ENCODE data around the gene SH3D19. TPM values are rescaled to one million over a fixed set of nuclear protein-coding genes. Genes with fewer than 3 reads are reported as not detected.

The SH3D19 gene
- total RNA-seq, 6 experiments from 2014 or later: 40.2 to 53.8 (median 46.9) TPM

DNA sequence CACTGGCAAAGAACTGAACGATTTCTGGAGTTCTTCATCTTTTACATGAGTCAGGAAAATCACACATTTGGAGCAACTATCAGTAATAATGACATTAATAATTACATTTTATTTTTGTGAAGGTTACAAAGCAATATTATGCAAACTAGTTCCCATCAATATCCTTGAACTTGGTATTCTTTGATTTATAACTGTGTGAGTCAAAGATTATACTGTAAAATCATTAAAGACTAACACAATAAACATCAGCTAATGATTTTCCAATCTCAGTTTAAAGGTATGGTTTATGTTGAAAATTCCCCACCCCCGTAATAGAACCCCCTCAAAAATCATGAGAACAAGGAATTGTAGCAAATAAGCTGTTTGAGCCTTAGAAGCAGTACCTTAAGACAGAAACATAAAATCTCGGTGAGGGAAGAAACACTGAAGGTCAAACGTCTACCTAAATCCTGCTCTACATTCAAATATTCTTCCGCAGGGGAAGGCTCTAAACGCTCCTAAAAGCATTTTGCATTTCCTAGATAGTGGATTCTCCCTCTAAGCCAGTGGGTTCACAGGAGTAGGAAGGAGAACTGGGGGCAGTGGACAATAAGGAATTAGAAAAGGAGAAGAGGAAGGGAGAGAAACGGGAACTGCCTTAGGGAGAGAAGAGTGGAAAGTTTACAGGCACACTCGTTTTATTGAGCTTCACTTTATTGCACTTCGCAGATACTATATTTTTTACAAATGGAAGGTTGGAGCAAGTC is 22.3 kb upstream of the SH3D19 start:
- ATAC-seq (no peak), DNase-seq (no peak)
- Histone ChIP-seq H3K9me3 (no peaks in the 10 kb centered on the region), H3K27ac (no peak overlapping the region), H3K36me3 (no peaks in the 10 kb centered on the region), H3K27me3 (no peaks in the 10 kb centered on the region), H3K4me3 (no peak overlapping the region), H3K4me1 (no peaks in the 10 kb centered on the region)
- TF ChIP-seq POLR2A (IDR thresholded peaks at IDR 0.05): no peak
- TF ChIP-seq, protein P1, sequence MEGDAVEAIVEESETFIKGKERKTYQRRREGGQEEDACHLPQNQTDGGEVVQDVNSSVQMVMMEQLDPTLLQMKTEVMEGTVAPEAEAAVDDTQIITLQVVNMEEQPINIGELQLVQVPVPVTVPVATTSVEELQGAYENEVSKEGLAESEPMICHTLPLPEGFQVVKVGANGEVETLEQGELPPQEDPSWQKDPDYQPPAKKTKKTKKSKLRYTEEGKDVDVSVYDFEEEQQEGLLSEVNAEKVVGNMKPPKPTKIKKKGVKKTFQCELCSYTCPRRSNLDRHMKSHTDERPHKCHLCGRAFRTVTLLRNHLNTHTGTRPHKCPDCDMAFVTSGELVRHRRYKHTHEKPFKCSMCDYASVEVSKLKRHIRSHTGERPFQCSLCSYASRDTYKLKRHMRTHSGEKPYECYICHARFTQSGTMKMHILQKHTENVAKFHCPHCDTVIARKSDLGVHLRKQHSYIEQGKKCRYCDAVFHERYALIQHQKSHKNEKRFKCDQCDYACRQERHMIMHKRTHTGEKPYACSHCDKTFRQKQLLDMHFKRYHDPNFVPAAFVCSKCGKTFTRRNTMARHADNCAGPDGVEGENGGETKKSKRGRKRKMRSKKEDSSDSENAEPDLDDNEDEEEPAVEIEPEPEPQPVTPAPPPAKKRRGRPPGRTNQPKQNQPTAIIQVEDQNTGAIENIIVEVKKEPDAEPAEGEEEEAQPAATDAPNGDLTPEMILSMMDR (IDR thresholded peaks at IDR 0.05): no peak
- intact Hi-C loops (cut with DNase I): no loop called here
- WGBS (ENCODE audit: insufficient coverage, low coverage, low lambda C conversion rate, missing lambda C conversion rate): 52% methylated on average over 9 of the region's 9 CpGs

DNA sequence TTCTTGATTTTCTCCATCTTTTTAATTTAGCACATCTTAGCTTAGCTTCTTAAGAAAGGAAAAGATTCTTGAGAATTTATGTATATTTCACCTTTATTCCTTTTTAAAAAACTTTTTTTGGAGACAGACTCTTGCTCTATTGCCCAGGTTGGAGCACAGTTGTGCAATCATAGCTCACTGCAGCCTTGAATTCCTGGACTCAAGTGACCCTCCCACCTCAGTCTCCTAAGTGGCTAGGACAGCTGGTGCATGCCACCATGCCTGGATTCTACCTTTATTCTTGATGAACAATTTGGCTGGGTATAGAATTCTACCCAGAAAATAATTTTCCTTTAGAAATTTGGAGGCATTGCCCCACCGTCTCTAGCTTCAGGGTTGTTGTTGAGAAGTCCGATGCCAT is 19.5 kb upstream of the SH3D19 start:
- H3K4me1 ChIP-seq: peaks cover 0 to 8% (median 0%) of the 10 kb centered on the region in 4 donors
- WGBS (ENCODE audit: insufficient coverage, low coverage, low lambda C conversion rate, missing lambda C conversion rate): 100% methylated on average over 2 of the region's 2 CpGs

DNA sequence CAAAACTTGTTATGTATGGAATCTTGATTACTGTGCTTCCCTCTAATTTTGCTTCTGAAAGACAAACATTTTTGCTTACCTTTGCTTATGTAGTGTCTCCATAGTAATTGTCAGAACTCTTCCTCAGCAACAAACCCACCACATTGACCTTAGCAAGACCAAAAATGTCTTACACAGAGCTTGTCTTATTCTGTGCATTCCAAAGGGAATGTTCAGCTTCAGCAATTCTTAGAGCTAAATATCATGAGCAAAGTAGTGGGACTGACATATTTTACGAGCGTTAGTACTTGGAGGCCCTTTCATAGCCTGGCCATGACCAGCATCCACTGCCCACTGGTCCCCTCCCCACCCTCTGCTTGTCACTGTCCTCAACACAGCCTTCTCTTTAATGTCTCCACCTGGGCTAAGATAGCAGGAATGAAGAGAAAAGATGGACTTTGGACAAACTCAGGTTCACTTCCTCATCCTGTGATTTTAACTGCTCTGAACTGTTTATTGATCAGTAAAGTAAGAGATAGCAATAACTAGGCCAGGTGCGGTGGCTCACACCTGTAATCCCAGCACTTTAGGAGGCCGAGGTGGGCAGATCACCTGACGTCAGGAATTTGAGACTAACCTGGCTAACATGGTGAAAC is 15.5 kb upstream of the SH3D19 start:
- Histone ChIP-seq H3K9me3 (no peaks in the 10 kb centered on the region), H3K27ac (no peak overlapping the region), H3K36me3 (no peaks in the 10 kb centered on the region), H3K4me3 (no peak overlapping the region), H3K4me1 (peaks cover 0 to 8% (median 0%) of the 10 kb centered on the region in 4 donors), H3K27me3 (no peaks in the 10 kb centered on the region)
- TF ChIP-seq, protein P1 (IDR thresholded peaks at IDR 0.05): no peak
- no peak for TF ChIP-seq POLR2A (IDR thresholded peaks at IDR 0.05)
- DNase-seq: no peak
- 66% methylated on average over 5 of the region's 5 CpGs for WGBS (ENCODE audit: insufficient coverage, low coverage, low lambda C conversion rate, missing lambda C conversion rate)
- intact Hi-C loops (cut with DNase I): no loop called here
- peak; percentile 41 to 75 (median 61) for ATAC-seq

More for the DNA sequence above, 19.5 kb upstream of the SH3D19 start:
- no peaks in the 10 kb centered on the region for H3K27me3 ChIP-seq
- intact Hi-C loops (cut with DNase I): no loop called here
- H3K27ac ChIP-seq: no peak overlapping the region
- H3K36me3 ChIP-seq: no peaks in the 10 kb centered on the region
- no peak for ATAC-seq
- no peak overlapping the region for H3K4me3 ChIP-seq
- DNase-seq: no peak
- H3K9me3 ChIP-seq: no peaks in the 10 kb centered on the region
- TF ChIP-seq, protein P1 (IDR thresholded peaks at IDR 0.05): no peak
- no peak for TF ChIP-seq POLR2A (IDR thresholded peaks at IDR 0.05)

DNA sequence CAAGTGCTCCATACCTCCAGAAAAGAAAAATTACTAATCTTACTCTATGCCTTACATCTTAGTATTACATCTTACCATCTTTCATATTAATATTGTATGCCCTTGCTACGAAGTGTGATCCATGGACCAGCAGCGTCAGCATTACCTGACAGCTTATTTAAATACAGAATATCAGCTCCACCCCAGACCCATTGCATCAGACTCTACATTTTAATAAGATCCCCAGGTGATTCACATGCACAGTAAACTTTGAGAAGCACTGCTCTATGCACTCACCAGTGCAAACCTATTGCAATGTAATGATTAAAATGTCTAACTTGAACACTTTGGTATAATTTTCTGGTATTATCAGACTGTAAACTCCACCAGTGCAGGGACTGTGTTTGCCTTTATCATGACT is 14.1 kb upstream of the SH3D19 start:
- Histone ChIP-seq H3K27me3 (no peaks in the 10 kb centered on the region), H3K36me3 (no peaks in the 10 kb centered on the region), H3K27ac (no peak overlapping the region), H3K4me3 (no peak overlapping the region), H3K9me3 (no peaks in the 10 kb centered on the region), H3K4me1 (peaks cover 0 to 8% (median 0%) of the 10 kb centered on the region in 4 donors)
- intact Hi-C loops (cut with DNase I): no loop called here
- DNase-seq (no peak), ATAC-seq (no peak)
- 80% methylated on average over 2 of the region's 2 CpGs for WGBS (ENCODE audit: insufficient coverage, low coverage, low lambda C conversion rate, missing lambda C conversion rate)
- TF ChIP-seq, protein P1 (IDR thresholded peaks at IDR 0.05): no peak
- no peak for TF ChIP-seq POLR2A (IDR thresholded peaks at IDR 0.05)
